ENCODE data around the gene SEZ6L. TPM values are rescaled to one million over a fixed set of nuclear protein-coding genes. Genes with fewer than 3 reads are reported as not detected.

The SEZ6L gene
- under 1 TPM; under 0.01 to 0.63 (median 0.22) TPM for total RNA-seq

- peaks cover 0 to 41% of the 10 kb centered on the region in 2 donors for H3K27me3 ChIP-seq
- no peak for DNase-seq (ENCODE audit: low spot score in 2 of 2)
- H3K4me3 ChIP-seq = peak within 1 kb of the TSS; percentile 4 to 51 (median 18)
These were observed at the start of gene SEZ6L for GRCh38 chr22:26169315-26170111. Gene SEZ6L, plus strand, starts transcription at chr22:26169462. Its CDS starts 208 bp downstream, at chr22:26169670.

GRCh38 chr22:26122920-26123468 lies 46.3 kb upstream of the SEZ6L start:
- DNase-seq (ENCODE audit: low spot score in 2 of 2) = no peak
- Histone ChIP-seq H3K36me3 (no peaks in the 10 kb centered on the region), H3K27me3 (no peaks in the 10 kb centered on the region), H3K9me3 (no peaks in the 10 kb centered on the region), H3K27ac (no peak overlapping the region), H3K4me3 (no peak overlapping the region), H3K4me1 (no peaks in the 10 kb centered on the region)
- WGBS, 2 donors = 88 to 89% methylated on average over 4 of the region's 4 CpGs
- TF ChIP-seq EP300 (IDR thresholded peaks at IDR 0.05) = no peak
- no peak for TF ChIP-seq POLR2A (IDR thresholded peaks at IDR 0.05)
- TF ChIP-seq CTCF (IDR thresholded peaks at IDR 0.05) = no peak

More at GRCh38 chr22:26169315-26170111, at the start of gene SEZ6L:
- 1 to 2% methylated on average over 45 to 46 of the region's 92 CpGs for WGBS, 2 donors
- no peak within 1 kb of the TSS for H3K27ac ChIP-seq
- H3K4me1 ChIP-seq = peaks cover 0 to 22% (median 0%) of the 10 kb centered on the region in 4 donors
- TF ChIP-seq POLR2A (IDR thresholded peaks at IDR 0.05) = no peak
- TF ChIP-seq EP300 (IDR thresholded peaks at IDR 0.05) = no peak
- TF ChIP-seq CTCF (IDR thresholded peaks at IDR 0.05) = no peak
- H3K9me3 ChIP-seq = no peaks in the 10 kb centered on the region
- no peaks in the 10 kb centered on the region for H3K36me3 ChIP-seq

GRCh38 chr22:26124991-26125725 lies 44.1 kb upstream of the SEZ6L start:
- no peaks in the 10 kb centered on the region for H3K36me3 ChIP-seq
- H3K4me1 ChIP-seq = no peaks in the 10 kb centered on the region
- TF ChIP-seq CTCF (IDR thresholded peaks at IDR 0.05) (no peak), EP300 (IDR thresholded peaks at IDR 0.05) (no peak), POLR2A (IDR thresholded peaks at IDR 0.05) (no peak)
- no peak overlapping the region for H3K27ac ChIP-seq
- DNase-seq (ENCODE audit: low spot score in 2 of 2) = no peak
- H3K27me3 ChIP-seq = no peaks in the 10 kb centered on the region
- H3K4me3 ChIP-seq = no peak overlapping the region
- H3K9me3 ChIP-seq = no peaks in the 10 kb centered on the region
- 47 to 48% methylated on average over 10 of the region's 10 CpGs for WGBS, 2 donors

GRCh38 chr22:26127126-26127525 lies 42.1 kb upstream of the SEZ6L start:
- H3K27ac ChIP-seq = no peak overlapping the region
- no peak for DNase-seq (ENCODE audit: low spot score in 2 of 2)
- H3K27me3 ChIP-seq = no peaks in the 10 kb centered on the region
- no peaks in the 10 kb centered on the region for H3K36me3 ChIP-seq
- WGBS, 2 donors = 66 to 70% methylated on average over 5 of the region's 5 CpGs
- H3K9me3 ChIP-seq = no peaks in the 10 kb centered on the region
- no peaks in the 10 kb centered on the region for H3K4me1 ChIP-seq
- no peak overlapping the region for H3K4me3 ChIP-seq
- TF ChIP-seq POLR2A (IDR thresholded peaks at IDR 0.05) (no peak), EP300 (IDR thresholded peaks at IDR 0.05) (no peak), CTCF (IDR thresholded peaks at IDR 0.05) (no peak)

GRCh38 chr22:26127556-26127955 lies 41.7 kb upstream of the SEZ6L start:
- no peak for DNase-seq (ENCODE audit: low spot score in 2 of 2)
- 55 to 62% methylated on average over 4 of the region's 4 CpGs for WGBS, 2 donors
- no peak overlapping the region for H3K4me3 ChIP-seq
- no peaks in the 10 kb centered on the region for H3K27me3 ChIP-seq
- H3K4me1 ChIP-seq = no peaks in the 10 kb centered on the region
- H3K27ac ChIP-seq = no peak overlapping the region
- H3K36me3 ChIP-seq = no peaks in the 10 kb centered on the region
- H3K9me3 ChIP-seq = no peaks in the 10 kb centered on the region
- no peak for TF ChIP-seq EP300 (IDR thresholded peaks at IDR 0.05)
- no peak for TF ChIP-seq CTCF (IDR thresholded peaks at IDR 0.05)
- TF ChIP-seq POLR2A (IDR thresholded peaks at IDR 0.05) = no peak
